Liver (tissue), 3 donors: ENCODE data around the gene ABITRAM.

Experiments used
- CTCF ChIP-seq: fragments of 150-350 bp; IDR thresholded peaks from 2 replicates; pipeline ENCODE4 v1.5.1; 2017; ENCODE audit warnings: improper control_type of control experiment, low read depth, low read length; ENCODE audit not compliant: missing input control
- EGR1 ChIP-seq, 2 donors: IDR thresholded peaks; 2 replicates each; pipeline ENCODE4 v1.6.1; 2016 to 2018; ENCODE audit warnings: antibody characterized with exemption in 2 of 2, low read depth in 2 of 2
- GABPA ChIP-seq, 2 donors: IDR thresholded peaks in 1 of 2; conservative IDR thresholded peaks in 1 of 2; 2 replicates each; pipeline ENCODE4 v1.6.1; 2016; ENCODE audit warnings: antibody characterized with exemption in 2 of 2, mild to moderate bottlenecking in 1 of 2, moderate library complexity in 1 of 2
- HNF4G ChIP-seq: IDR thresholded peaks from 2 replicates; pipeline ENCODE4 v1.6.1; 2016; ENCODE audit warnings: antibody characterized with exemption
- MAX ChIP-seq: IDR thresholded peaks from 2 replicates; pipeline ENCODE4 v1.6.1; 2016; ENCODE audit warnings: antibody characterized with exemption
- SP1 ChIP-seq: IDR thresholded peaks from 2 replicates; pipeline ENCODE4 v1.6.1; 2018; ENCODE audit warnings: antibody characterized with exemption, mild to moderate bottlenecking
- TAF1 ChIP-seq: conservative IDR thresholded peaks from 2 replicates; pipeline ENCODE4 v1.6.1; 2016; ENCODE audit warnings: antibody characterized with exemption, mild to moderate bottlenecking
- YY1 ChIP-seq: IDR thresholded peaks from 2 replicates; pipeline ENCODE4 v1.6.1; 2016; ENCODE audit warnings: antibody characterized with exemption, mild to moderate bottlenecking
- TF ChIP-seq, protein P1 (sequence below): IDR thresholded peaks from 2 replicates; pipeline ENCODE4 v1.6.1; 2016; ENCODE audit warnings: antibody characterized with exemption
- donor health status: healthy.
- donor health status: healthy.

DNA sequence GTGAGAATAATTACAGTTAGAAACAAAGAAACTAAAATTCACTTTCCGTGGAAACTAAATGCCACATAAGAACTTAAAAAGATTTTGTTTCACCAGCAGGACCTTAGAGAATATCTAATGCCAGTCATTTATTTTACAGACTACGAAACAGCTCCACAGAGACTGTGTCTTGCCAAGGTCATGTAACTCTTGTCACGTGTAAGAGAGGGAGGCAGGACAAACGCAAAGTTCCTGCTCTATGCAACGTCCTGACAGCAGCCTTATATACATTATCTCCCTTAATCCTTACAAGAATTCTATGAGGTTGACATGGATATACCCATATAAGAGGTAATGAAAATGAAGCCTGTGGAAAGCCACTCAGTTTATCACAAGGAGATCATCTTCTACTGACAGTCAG, 39.7 kb downstream of the ABITRAM start:
- TF ChIP-seq CTCF = no peak
- TF ChIP-seq SP1 = no peak
- TF ChIP-seq MAX = no peak
- TF ChIP-seq, protein P1, sequence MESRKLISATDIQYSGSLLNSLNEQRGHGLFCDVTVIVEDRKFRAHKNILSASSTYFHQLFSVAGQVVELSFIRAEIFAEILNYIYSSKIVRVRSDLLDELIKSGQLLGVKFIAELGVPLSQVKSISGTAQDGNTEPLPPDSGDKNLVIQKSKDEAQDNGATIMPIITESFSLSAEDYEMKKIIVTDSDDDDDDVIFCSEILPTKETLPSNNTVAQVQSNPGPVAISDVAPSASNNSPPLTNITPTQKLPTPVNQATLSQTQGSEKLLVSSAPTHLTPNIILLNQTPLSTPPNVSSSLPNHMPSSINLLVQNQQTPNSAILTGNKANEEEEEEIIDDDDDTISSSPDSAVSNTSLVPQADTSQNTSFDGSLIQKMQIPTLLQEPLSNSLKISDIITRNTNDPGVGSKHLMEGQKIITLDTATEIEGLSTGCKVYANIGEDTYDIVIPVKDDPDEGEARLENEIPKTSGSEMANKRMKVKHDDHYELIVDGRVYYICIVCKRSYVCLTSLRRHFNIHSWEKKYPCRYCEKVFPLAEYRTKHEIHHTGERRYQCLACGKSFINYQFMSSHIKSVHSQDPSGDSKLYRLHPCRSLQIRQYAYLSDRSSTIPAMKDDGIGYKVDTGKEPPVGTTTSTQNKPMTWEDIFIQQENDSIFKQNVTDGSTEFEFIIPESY = no peak
- no peak for TF ChIP-seq EGR1 (IDR thresholded peaks at IDR 0.05; ENCODE audit: low read depth in 2 of 2)
- no peak for TF ChIP-seq TAF1
- TF ChIP-seq GABPA (IDR thresholded peaks at IDR 0.05 in 1 of 2, conservative IDR thresholded peaks at IDR 0.05 in 1 of 2) = no peak
- no peak for TF ChIP-seq YY1
- no peak for TF ChIP-seq HNF4G
